Germinal center (tissue), 1 donor: ENCODE results near the gene SEZ6L.

Experiments used
- DNase-seq: peaks from one replicate; pipeline ENCODE4 v3.0.0; 2012; ENCODE audit warnings: mixed read lengths, low spot score

SEZ6L gene

GRCh38 chr22:26182723-26183122 lies 13.5 kb downstream of the SEZ6L start:
- DNase-seq: no peak

GRCh38 chr22:26185190-26185589 lies 15.9 kb downstream of the SEZ6L start:
- DNase-seq: no peak

GRCh38 chr22:26188341-26188740 lies 19.1 kb downstream of the SEZ6L start:
- DNase-seq: no peak

- DNase-seq: no peak
These were observed 25.1 kb downstream of the SEZ6L start for GRCh38 chr22:26194313-26194712.

- no peak for DNase-seq
These were observed 25.6 kb downstream of the SEZ6L start for GRCh38 chr22:26194877-26195276.

- DNase-seq: no peak
These were observed 27.4 kb downstream of the SEZ6L start for GRCh38 chr22:26196657-26197056.

- no peak for DNase-seq
These were observed 28.2 kb downstream of the SEZ6L start for GRCh38 chr22:26197425-26197824.

GRCh38 chr22:26199665-26200064 lies 30.4 kb downstream of the SEZ6L start:
- no peak for DNase-seq

- no peak for DNase-seq
These were observed 33.1 kb downstream of the SEZ6L start for GRCh38 chr22:26202280-26202924.

GRCh38 chr22:26205494-26205893 lies 36.2 kb downstream of the SEZ6L start:
- DNase-seq: no peak

- DNase-seq: no peak
These were observed 41.1 kb downstream of the SEZ6L start for GRCh38 chr22:26210334-26210733.

- no peak for DNase-seq
These were observed 44.6 kb downstream of the SEZ6L start for GRCh38 chr22:26213826-26214225.

GRCh38 chr22:26214466-26214865 lies 45.2 kb downstream of the SEZ6L start:
- DNase-seq: no peak

GRCh38 chr22:26215736-26216135 lies 46.5 kb downstream of the SEZ6L start:
- DNase-seq: no peak

- no peak for DNase-seq
These were observed 55.9 kb downstream of the SEZ6L start for GRCh38 chr22:26225207-26225606.

- no peak for DNase-seq
These were observed 57.5 kb downstream of the SEZ6L start for GRCh38 chr22:26226538-26227297.

- no peak for DNase-seq
These were observed 60.6 kb downstream of the SEZ6L start for GRCh38 chr22:26229910-26230309.

GRCh38 chr22:26234296-26234695 lies 65.0 kb downstream of the SEZ6L start:
- no peak for DNase-seq

GRCh38 chr22:26235792-26236487 lies 66.7 kb downstream of the SEZ6L start:
- no peak for DNase-seq

- DNase-seq: no peak
These were observed 67.7 kb downstream of the SEZ6L start for GRCh38 chr22:26236991-26237390.

- no peak for DNase-seq
These were observed 69.3 kb downstream of the SEZ6L start for GRCh38 chr22:26238596-26238995.

GRCh38 chr22:26239581-26239980 lies 70.3 kb downstream of the SEZ6L start:
- DNase-seq: no peak

- no peak for DNase-seq
These were observed 72.1 kb downstream of the SEZ6L start for GRCh38 chr22:26241361-26241760.
